NCI-H1417 treated with DMSO at 0.1 percent for 48 hours (cell line): ENCODE results near the gene APBB3.
A peak's percentile ranks its signal among the peaks of the same experiment; 100 is the strongest.
"Not testable (repeated sequence)": the region's sequence is repeated elsewhere in the genome, so short reads cannot be mapped to it uniquely, and the experiment has no call there.

Experiments used
- DNase-seq: peaks from one replicate; lab custom pipeline; 2025; lab: John Stamatoyannopoulos, UW

APBB3 gene

GRCh38 chr5:140564196-140565023, at the start of gene APBB3, which contains the start of gene SLC35A4:
Gene APBB3 (minus strand): TSS chr5:140564598. CDS start chr5:140564245, 353 bp downstream.
Gene SLC35A4 (plus strand): TSS chr5:140564828. CDS start chr5:140567170, 2,342 bp downstream.
- peak; percentile 64 for DNase-seq

GRCh38 chr5:140611020-140611521, 46.7 kb upstream of the APBB3 start:
- DNase-seq, result no peak

- DNase-seq, result no peak
Observed at GRCh38 chr5:140609126-140609525, 44.7 kb upstream of the APBB3 start.

GRCh38 chr5:140608722-140609121, 44.3 kb upstream of the APBB3 start:
- no peak for DNase-seq

GRCh38 chr5:140607031-140607430, 42.6 kb upstream of the APBB3 start:
- no peak for DNase-seq

- DNase-seq, result no peak
Observed at GRCh38 chr5:140605879-140606278, 41.5 kb upstream of the APBB3 start.

GRCh38 chr5:140603734-140604133, 39.3 kb upstream of the APBB3 start:
- no peak for DNase-seq

- not testable (repeated sequence) for DNase-seq
Observed at GRCh38 chr5:140603446-140603698, 39.0 kb upstream of the APBB3 start.

- no peak for DNase-seq
Observed at GRCh38 chr5:140602147-140602546, 37.7 kb upstream of the APBB3 start.

- no peak for DNase-seq
Observed at GRCh38 chr5:140600096-140600495, 35.7 kb upstream of the APBB3 start.

- no peak for DNase-seq
Observed at GRCh38 chr5:140598836-140599235, 34.4 kb upstream of the APBB3 start.

GRCh38 chr5:140596321-140596741, 31.9 kb upstream of the APBB3 start:
- no peak for DNase-seq

- no peak for DNase-seq
Observed at GRCh38 chr5:140595538-140596300, 31.3 kb upstream of the APBB3 start.

- DNase-seq, result no peak
Observed at GRCh38 chr5:140594169-140594568, 29.8 kb upstream of the APBB3 start.

- not testable (repeated sequence) for DNase-seq
Observed at GRCh38 chr5:140593070-140593469, 28.7 kb upstream of the APBB3 start.

- DNase-seq, result no peak
Observed at GRCh38 chr5:140591747-140592372, 27.5 kb upstream of the APBB3 start.

- no peak for DNase-seq
Observed at GRCh38 chr5:140590861-140591260, 26.5 kb upstream of the APBB3 start.

GRCh38 chr5:140588311-140589070, 24.1 kb upstream of the APBB3 start:
- DNase-seq, result no peak

- no peak for DNase-seq
Observed at GRCh38 chr5:140587495-140587894, 23.1 kb upstream of the APBB3 start.

- not testable (repeated sequence) for DNase-seq
Observed at GRCh38 chr5:140579188-140579747, 14.9 kb upstream of the APBB3 start.

GRCh38 chr5:140576776-140577201, 12.4 kb upstream of the APBB3 start:
- no peak for DNase-seq
